Suppressor macrophage treated with lipopolysaccharide for 4 hours (primary cell): ENCODE measurements around the gene THAP8.
A peak's percentile ranks its signal among the peaks of the same experiment; 100 is the strongest.
"Not testable (repeated sequence)": the region's sequence is repeated elsewhere in the genome, so short reads cannot be mapped to it uniquely, and the experiment has no call there.

Experiments
- DNase-seq: peaks from one replicate; pipeline ENCODE4 v3.0.0-alpha.2; 2020

THAP8 gene

DNA sequence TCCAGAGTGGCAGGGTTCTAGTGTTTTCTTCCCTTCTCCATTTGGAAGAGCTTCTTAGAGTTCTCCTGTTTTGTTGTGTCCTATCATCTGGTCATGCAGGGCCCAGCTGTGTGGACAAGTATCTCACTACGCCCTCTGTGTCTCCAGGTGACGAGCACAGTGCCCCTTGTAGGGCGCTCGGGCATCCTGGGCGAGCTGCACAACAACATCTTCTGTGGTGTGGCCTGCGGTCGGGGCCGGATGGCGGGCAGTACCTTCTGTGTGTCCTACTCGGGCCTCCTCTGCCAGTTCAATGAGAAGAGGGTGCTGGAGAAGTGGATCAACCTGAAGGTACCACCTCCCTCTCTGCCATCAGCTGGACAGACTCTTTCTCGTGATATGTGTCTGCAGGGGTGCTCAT, 13.6 kb upstream of the THAP8 start:
- no peak for DNase-seq

DNA sequence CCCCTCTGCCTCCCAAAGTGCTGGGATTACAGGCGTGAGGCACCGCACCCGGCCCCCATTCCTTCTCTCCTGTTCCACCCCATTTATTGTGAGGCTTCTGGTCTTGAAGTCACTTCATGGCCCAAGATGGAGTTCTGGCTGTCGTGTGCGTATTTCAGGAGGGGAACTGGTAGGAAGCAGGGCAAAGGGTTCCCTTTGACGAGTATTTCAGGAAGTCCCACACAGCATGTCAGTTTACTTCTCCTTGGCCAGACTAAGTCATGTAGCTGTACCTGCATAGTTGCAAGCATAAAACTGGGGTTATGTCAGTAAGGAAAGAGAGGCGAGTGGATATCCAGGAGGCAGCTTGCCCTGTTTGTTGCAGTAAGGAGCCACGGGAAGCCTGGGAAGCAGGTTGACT, 10.7 kb upstream of the THAP8 start:
- DNase-seq, result peak; percentile 8

DNA sequence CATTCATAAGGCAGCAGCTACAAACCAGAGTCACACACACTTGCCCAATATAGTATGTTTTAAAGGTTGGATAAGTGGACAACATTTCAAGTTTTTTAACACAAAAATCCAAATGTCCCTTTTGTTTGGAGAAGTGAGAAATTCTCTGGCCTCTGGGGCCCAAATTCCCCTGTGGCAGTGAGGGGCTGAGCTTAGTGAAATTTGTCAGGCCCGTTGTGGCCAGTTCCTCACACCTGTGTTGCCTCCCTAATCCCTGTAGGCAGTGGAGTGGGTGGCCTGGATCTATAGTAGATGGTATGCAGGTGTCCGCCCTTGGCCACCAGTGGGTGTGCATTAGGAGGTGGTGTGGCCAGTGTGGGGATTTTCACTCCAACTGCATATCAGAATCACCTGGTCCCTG, 7.3 kb upstream of the THAP8 start:
- no peak for DNase-seq

DNA sequence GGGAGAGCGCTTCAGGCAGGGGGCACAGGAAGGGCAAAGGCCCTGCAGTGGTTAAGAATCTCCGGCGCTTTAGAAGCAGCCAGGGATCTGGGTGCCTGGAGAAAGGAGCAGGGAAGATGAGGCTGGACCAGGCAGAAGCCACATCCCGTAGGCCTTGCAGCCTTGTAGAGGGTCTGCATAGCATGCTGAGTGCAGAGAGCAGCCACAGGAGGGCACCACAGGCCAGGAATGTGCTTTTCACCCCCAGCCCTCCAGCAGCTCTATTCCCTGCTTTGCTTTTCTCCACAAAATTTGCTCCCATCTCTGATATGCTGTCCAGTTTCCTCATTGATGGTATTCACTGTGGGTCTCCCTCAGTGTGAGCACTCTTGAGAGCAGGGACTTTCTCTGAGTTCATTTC, 6.3 kb upstream of the THAP8 start:
- peak; percentile 15 for DNase-seq

DNA sequence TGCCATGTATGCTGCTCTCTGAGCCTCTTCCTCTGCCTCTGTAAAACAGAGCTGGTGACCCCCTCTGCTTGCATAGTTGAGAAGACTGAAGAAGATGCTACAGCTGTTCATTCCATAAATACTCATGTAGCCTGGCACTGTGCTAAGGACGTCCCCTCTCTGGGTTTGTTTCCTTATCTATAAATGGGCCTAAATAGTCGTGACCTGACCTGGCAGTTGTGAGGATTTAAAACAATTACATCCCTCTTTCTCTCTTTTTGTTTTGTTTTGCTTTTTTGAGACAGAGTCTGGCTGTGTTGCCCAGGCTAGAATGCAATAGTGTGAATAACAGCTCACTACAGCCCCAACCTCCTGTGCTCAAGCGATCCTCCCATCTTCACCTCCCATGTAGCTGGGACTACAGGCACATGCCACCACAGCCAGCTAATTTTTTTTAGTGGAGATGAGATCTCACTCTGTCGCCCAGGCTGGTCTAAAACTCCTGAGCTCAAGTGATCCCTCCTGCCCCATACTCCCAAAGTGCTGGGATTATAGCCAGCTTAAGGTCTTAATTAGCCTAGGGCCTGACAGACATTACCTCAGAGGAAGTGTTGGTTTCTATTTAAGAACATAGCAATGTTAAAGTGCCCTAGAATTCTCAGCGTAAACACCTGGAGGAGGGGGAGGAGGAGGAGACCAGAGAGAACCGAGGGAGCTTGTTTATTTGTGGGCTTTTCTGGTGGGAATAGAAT, 5.3 kb upstream of the THAP8 start:
- DNase-seq, result no peak

DNA sequence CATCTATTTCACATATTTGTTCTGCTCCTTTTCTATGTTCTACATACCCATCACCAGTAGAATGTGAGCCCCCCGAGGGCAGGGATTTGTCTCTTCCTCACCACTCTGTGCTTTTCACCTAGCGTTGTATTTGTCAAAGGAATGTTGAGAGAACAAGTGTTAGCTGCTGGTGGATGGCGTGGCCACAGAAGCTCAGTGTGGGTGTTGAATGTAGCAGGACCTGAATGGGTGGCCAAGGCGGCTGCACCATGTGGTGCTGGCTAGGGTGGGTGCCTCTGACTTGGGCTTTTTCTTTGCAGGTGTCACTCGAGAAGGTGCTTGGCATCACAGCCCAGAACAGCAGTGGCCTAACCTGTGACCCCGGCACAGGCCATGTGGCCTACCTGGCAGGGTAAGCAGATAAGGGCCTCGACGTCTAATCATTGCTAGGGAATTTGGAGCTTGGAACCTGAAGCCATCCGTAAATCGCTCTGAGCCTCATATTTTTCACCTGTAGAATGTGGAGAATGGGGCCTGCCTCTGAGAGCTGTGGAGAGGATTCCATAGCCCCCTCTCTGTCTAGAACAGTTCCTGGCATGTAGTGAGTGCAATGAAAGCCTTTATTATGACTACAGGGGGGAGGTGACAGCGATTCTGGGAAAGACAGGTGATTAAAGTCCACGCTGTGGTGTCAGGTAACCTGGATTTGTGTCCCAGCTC, 4.5 kb upstream of the THAP8 start:
- no peak for DNase-seq

DNA sequence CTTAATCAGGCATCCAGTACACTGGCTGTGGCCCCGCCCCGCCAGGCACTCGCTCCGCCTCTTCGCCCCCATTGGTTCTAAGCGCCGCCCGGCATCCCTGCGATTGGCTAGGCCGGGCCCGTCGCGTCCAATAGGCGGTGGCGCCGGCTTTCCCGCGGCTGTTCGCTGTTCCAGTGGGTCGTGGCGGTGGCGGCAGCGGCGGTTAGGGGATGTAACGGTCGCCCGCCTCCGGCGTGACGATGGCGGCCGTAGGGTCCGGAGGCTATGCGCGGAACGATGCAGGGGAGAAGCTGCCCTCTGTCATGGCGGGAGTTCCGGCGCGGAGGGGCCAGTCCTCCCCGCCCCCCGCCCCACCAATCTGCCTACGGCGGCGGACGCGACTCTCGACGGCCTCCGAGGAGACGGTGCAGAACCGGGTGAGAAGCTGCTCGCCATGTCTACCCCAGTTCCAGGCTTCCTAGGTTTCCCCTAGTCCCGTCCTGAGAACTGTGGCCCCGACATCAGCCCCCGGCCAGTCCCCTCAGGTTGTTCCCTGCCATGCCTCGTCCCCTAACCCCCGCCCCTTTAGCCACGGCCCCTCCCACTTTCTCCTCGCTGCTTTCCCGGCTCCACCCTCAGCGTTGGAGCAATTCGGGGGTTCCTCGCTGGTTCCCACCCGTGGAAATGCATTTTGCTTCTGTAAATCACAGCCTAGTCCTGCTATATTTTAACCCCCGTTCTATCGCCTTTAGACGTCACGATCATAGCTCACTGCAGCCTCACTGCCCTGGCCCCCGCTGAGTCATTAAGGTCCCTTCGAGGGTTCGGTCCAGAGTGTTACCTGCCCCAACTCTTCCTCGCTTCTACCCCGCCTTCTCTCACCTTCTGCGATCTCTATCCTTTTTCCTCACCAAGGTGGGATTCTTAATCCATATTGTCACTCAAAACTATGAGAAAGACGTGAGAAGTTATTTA, 925 bp upstream of the THAP8 start, which contains the start of gene WDR62:
Gene WDR62 (plus strand): TSS at position 165 of the 954 bp plus-strand sequence. CDS start 75 bp downstream, at position 240.
- DNase-seq, result peak; percentile 97

DNA sequence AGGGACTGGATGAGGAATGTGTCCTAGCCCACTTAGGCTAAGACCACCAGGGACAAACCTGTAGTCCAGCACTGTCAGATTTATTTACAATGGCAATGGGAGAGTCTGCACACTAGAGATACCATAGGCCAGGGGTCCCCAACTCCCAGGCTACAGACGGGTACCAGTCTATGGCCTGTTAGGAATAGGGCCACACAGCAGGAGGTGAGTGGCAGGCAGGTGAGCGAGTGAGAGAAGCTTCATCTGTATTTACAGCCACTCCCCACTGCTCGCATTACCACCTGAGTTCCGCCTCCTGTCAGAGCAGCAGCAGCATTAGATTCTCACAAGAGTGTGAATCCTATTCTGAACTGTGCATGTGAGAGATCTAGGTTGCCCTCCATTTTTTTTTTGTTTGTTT, 2.4 kb downstream of the THAP8 start:
- DNase-seq, result no peak

DNA sequence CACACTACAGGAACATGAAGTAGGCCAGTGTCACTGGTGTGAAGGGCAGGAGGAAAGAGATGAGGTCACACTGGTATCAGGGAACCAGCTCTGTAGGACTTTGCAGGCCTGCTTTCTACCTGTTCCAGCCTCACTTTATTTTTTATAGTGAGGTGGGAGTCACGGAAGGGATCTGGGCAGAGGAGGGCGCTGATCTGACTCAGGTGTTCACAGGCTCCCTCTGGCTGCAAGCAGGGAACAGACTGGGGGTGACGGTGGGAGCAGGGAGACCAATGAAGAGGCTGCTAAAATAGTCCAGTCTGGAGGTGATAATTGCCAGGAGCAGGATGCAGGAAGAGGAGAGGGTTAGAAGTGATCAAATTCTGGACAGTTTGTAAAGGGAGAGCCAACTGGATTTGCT, 2.8 kb downstream of the THAP8 start:
- no peak for DNase-seq

DNA sequence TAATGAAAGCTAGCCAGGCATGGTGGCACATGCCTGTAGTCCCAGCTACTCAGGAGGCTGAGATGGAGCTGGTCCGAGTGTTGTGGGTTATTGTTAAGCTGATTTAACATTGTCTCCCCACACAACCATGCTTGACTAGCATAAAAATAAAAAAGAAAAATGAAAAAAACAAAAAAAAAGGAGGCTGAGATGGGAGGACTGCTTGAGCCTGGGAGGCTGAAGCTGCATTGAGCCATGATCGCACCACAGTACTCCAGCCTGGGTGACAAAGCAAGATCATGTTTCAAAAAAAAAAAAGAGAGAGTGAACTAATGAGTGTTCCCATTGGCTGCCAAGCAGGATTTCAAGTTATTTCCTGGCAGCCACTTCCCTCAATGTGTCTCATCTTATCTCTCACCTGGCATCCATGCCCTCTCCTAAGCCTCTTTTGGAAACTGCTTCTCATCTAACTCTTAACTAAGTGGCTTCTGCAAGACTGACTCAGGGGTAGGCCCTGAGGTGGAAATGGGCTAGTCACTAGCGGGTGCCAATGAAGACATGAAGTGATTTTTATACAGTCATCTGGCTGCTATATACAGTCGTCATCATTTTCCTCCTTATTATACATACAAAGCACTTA, 4.9 kb downstream of the THAP8 start:
- no peak for DNase-seq

DNA sequence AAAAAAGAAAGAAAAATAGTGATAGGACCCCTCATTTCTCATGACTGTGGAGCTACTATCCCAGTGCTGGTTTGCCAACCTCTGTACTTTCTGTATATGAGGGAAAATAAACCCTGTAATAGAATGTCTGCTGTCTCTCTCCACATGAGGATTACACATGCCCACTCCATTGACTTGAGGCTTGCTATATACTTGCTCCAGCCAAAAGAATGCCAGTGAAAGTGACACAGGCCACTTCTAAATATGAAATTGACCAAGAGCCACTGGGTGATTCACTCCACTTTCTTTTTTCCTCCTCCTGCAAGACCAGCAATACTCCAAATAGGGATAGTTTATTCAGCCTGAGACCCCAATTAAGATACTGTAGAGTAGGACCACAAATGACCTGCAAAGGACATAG, 6.2 kb downstream of the THAP8 start:
- DNase-seq, result no peak

DNA sequence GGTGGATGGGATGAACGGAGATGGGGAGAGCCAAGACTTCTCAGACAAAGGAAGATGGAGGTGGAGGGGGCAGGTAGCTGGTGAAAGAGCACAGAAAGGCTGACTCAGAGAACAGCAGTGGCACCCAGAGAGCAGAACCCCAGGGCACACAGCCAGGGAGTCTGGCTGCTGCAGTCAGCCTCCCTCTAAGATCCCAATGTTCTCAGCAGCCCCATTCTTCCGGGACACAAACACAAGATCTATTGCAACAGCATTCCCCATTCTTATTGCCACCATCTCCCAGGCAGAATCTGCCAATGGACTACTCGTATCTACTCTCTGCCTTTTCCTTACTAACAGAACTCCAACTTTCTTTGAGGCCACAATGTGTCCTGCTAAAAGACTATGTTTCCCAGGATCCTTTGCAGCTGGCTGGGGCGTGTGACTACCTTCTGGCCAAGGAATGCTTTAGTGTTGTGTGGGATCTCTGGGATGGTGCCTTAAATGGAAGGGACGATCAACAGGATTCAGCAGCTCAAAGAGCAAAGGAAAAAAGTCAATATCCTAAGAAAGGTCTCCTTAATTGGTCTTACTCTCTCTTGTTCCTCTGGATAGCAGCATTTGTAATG, 7.5 kb downstream of the THAP8 start:
- DNase-seq, result no peak

DNA sequence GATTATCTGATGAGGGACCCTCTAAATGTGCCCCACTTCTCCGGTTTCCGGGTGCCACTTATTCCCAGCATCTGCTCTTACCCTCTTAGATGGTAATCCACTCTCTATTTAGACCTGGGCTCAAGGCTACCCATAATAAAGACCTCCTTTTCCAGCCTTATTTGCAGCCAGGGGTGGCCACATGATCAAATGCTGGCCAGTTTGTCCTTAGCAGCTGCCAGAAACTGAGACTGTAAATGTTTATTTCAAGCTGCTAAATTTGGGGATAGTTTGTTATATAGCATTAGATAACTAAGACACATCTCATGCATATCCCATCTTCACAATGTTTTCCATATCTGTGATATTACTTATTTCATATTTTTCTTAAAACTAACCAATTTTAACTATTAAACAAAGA, 10.1 kb downstream of the THAP8 start:
- DNase-seq, result no peak

DNA sequence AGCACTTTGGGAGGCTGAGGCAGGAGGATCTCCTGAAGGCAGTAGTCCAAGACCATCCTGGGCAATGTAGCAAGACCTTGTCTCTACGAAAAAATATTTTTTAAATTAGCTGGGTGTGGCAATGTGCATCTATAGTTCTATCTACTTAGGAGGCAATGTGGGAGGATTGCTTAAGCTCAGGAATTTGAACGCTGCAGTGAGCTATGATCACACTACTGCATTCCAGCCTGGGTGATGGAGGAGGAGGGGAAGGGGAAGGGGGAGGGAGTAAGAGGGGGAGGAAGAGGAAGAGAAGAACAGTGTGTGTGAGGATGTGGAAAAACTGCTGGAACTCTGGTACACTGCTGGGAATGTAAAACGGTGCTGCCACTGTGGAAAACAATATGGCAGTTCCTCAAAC, 12.3 kb downstream of the THAP8 start:
- peak; percentile 40 for DNase-seq

DNA sequence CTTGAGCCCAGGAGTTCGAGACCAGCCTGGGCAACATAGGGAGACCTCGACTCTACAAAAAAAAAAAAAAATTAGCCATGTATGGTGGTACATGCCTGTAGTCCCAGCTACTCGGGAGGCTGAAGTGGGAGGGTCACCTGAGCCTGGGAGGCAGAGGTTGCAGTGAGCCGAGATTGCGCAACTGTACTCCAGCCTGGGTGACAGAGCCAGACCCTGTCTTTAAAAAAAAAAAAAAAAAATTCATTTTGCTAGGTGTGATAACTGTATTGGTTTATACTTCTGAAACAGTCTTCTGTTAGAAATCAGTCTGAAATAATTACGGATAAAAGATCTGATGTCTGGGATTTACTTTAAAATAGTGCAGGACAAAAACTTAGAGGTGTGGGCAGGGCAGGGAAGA, 13.0 kb downstream of the THAP8 start:
- DNase-seq, result not testable (repeated sequence)

DNA sequence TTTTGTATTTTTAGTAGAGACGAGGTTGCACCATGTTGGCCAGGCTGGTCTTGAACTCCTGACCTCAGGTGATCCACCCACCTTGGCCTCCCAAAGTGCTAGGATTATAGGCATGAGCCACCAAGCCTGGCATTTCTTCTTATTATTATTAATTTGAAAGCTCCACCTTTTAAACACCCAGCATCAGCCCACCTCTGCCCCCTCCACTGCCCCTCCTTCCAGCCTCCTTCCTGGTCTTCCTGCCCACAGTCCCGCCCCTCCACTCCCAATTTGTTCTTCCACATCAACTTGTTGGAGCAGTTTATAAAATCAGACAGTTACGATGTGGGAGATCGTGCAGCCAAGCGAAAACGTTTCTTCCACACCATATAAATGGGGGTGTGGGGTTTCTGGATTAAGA, 13.6 kb downstream of the THAP8 start:
- DNase-seq, result no peak

DNA sequence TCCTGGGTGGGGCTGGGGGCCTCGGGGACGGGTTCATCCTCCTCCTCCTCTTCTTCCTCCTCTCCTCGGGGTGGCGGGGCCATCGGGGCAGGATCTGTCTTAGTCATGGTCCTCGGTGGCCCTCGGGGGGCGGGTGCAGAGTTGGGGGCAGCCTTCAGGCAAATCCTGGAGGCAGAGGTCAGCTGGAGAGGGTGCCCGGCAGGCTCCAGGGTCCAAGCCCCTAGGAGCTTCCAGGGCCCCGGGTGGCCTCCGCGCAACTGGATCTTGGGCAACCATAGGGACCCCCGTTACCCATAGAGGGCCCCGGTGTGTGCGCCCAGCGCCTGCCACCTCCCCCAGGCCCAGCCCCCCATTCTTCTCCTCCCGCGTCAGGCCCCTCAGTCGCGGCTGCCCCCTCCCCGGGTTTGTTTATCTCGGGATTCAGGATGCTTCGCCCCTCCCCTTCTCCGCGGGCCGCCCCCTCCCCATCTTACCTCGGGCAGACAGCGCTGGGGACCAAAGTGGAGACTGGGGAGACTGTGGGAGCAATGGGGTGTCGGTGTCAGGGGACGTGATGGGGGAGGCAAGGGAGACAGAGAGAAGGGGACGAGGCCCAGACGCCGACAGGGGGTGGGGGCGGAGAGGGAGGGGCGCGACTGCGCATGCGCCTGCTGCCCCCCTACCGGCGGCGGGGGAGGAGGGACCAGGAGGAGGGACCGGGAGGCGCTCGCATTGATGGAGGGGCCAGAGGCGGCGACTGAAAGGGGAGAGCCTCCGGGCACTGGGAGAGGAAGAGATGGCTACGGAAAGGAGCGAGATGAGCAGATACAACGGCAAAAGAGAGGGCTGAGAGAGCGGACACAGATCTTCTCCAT, 21.6 kb downstream of the THAP8 start, which contains the start of gene CLIP3:
Gene CLIP3 (minus strand): TSS at position 623 of the 854 bp plus-strand sequence. CDS start 516 bp downstream, at position 107.
- DNase-seq, result no peak

DNA sequence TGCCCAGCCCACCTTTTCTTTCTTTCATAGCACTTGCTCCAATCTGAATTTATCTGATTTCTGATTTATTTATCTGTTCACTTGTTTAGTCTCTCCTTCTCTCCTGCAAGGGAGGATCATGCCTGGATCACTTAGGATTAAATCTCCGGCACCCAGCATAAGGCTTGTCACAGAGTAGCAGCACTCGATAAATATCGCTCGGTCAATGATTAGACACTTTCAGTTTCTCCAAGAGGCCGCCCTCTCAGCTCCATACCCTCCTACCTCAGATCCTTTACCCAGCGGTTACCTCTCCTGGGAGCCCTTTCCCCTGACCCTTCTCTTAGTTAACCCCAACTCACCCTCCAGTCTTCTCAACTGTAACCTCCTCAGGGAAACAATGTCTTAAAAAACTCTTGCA, 22.8 kb downstream of the THAP8 start:
- no peak for DNase-seq

DNA sequence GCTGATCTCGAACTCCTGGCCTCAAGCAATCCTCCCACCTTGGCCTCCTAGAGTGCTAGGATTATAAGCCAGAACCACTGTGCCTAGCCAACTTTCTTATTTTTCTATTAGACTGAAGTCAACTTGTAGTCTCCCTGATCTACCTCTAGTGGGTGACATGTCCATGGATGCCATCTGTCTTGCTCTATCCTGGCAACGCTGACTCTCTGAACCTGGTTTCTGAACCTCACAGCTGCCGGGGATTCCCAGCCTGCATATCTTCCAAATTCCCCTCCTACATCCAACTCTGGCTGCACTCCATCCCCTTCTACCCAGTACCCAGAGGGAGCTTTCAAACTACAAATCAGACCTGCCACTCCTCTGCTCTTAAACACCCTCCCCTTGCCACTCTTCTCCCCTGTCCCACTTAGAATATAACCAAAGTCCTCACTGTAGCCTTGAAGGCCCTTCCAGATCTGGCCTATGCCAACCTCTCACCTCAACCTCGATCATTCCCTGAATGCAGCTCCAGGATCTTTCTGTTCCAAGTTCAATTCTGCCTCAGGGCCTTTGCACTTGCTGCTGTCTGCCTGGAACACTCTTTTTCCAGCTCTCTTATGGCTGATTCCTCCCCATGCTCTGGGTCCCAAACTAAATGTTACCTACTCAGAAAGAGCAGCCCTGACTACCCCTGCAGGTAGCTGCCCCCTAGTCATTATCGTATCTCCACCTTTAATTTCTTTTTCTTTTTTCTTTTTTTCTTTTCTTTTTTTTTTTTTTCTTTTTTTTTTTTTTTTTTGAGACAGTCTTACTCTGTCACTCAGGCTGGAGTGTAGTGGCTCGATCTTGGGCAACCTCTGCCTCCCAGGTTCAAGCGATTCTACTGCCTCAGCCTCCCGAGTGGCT, 23.6 kb downstream of the THAP8 start:
- DNase-seq, result no peak

DNA sequence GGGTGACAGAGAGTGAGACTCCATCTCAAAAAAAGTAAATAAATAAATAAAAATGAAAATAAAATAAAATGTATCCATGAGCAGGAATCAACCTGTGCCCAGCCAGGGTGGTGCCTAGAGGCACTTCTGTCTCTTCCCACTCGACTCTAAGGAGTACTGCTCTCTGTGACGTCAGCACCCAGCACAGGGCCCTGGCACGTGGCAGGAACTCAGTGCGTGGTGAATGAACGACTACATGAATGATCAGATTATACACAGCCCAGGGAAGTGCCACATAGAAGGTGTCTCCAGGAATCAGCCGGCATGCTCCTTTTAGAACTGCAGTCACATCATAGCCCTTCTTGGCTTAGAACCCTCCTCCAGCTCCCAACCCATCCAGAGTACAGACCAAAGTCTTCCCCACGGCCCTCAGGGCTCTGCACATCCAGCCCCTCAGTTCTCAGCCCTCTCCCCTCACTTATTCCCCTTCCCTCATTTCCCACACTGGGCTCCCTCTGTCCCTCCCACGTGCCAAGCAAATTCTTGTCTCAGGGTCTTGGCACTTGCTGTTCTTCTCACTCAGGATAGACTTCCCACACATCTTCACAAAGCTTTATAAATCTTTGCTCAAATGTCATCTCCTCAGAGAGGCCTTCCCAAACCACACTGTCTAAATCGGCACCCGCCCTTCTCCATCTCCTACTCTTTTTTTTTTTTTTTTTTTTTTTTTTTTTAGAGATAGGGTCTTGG, 25.6 kb downstream of the THAP8 start:
- no peak for DNase-seq
